Tibial nerve (tissue), 4 donors: ENCODE data around the gene HS6ST1. TPM values are rescaled to one million over a fixed set of nuclear protein-coding genes. Genes with fewer than 3 reads are reported as not detected.

Experiments used
- DNase-seq, 2 donors: peaks; one replicate each; pipeline ENCODE4 v3.0.0-alpha.2; 2019; ENCODE audit warnings: low spot score in 2 of 2
- H3K27ac ChIP-seq, 4 donors: fragments of 200-600 bp; sonication (generic) in 3 of 4; one replicate each; pipeline ENCODE4 v1.5.1; 2017 to 2019; ENCODE audit warnings: mild to moderate bottlenecking in 1 of 4
- H3K27me3 ChIP-seq, 2 donors: fragments of 200-600 bp; sonication (generic) in 1 of 2; one replicate each; pipeline versions ENCODE4 v1.5.1 to v1.6.0; 2017 to 2019
- H3K36me3 ChIP-seq, 3 donors: fragments of 200-600 bp; sonication (generic); one replicate each; pipeline ENCODE4 v1.5.1; 2018 to 2019
- H3K4me1 ChIP-seq, 4 donors: fragments of 200-600 bp; sonication (generic) in 3 of 4; one replicate each; pipeline ENCODE4 v1.5.1; 2017 to 2019
- H3K4me3 ChIP-seq, 4 donors: fragments of 200-600 bp; sonication (generic) in 3 of 4; one replicate each; pipeline ENCODE4 v1.5.1; 2017 to 2019; ENCODE audit warnings: mild to moderate bottlenecking in 1 of 4, moderate library complexity in 1 of 4
- H3K9me3 ChIP-seq, 4 donors: fragments of 200-600 bp; sonication (generic) in 3 of 4; one replicate each; pipeline ENCODE4 v1.5.1; 2017 to 2019
- CTCF ChIP-seq, 5 experiments: fragments of 200-600 bp in 3 of 5; fragments of 450-650 bp in 2 of 5; sonication (generic) in 3 of 5; IDR thresholded peaks; one replicate each; pipeline ENCODE4 v1.5.1; 2016 to 2019; ENCODE audit warnings: antibody characterized with exemption in 5 of 5, mild to moderate bottlenecking in 3 of 5, moderate library complexity in 2 of 5
- EP300 ChIP-seq, 2 donors: sonication (generic); formaldehyde crosslinking; IDR thresholded peaks; one replicate each; pipeline ENCODE4 v1.6.1; 2017; ENCODE audit warnings: antibody characterized with exemption in 2 of 2, mild to moderate bottlenecking in 1 of 2
- POLR2A ChIP-seq, 2 donors: fragments of 450-650 bp; IDR thresholded peaks; one replicate each; pipeline ENCODE4 v1.6.1; 2017; ENCODE audit warnings: antibody characterized with exemption in 2 of 2, mild to moderate bottlenecking in 2 of 2, moderate library complexity in 2 of 2
- WGBS, 2 donors: methylation state at CpG; one replicate each; pipeline ENCODE4 v1.1.5; 2018; 5-methylcytosine and 5-hydroxymethylcytosine counted together
- total RNA-seq, 4 donors: library from RNA; depleted of rRNA; stranded (reverse); fragments of >200 nt; gene quantifications; one replicate each; pipeline ENCODE4 v1.1.0, GENCODE V29; 2016

The HS6ST1 gene
- total RNA-seq, 4 donors from 2014 or later = 21.6 to 51.6 (median 39.3) TPM

- 95 to 97% methylated on average over 7 to 8 of the region's 8 CpGs for WGBS, 2 donors
- peaks cover 0 to 1% (median 0%) of the 10 kb centered on the region in 3 donors for H3K36me3 ChIP-seq
- DNase-seq = no peak
- H3K27ac ChIP-seq = peak overlapping the region in 1 of 4 donors; percentile 71
- no peaks in the 10 kb centered on the region for H3K27me3 ChIP-seq
- TF ChIP-seq POLR2A (IDR thresholded peaks at IDR 0.05) (no peak), EP300 (IDR thresholded peaks at IDR 0.05) (no peak), CTCF (IDR thresholded peaks at IDR 0.05) (no peak)
- peaks cover 0 to 38% (median 15%) of the 10 kb centered on the region in 4 donors for H3K4me1 ChIP-seq
- H3K4me3 ChIP-seq = no peak overlapping the region
- no peaks in the 10 kb centered on the region for H3K9me3 ChIP-seq
Observed at GRCh38 chr2:128293870-128294455, 24.7 kb downstream of the HS6ST1 start.

- Histone ChIP-seq H3K4me3 (no peak overlapping the region), H3K4me1 (peaks cover 0 to 35% (median 15%) of the 10 kb centered on the region in 4 donors), H3K36me3 (peaks cover 0 to 7% (median 0%) of the 10 kb centered on the region in 3 donors), H3K27me3 (no peaks in the 10 kb centered on the region), H3K9me3 (no peaks in the 10 kb centered on the region), H3K27ac (peak overlapping the region in 1 of 4 donors; percentile 71)
- TF ChIP-seq POLR2A (IDR thresholded peaks at IDR 0.05) = no peak
- no peak for TF ChIP-seq EP300 (IDR thresholded peaks at IDR 0.05)
- no peak for TF ChIP-seq CTCF (IDR thresholded peaks at IDR 0.05)
- 88 to 92% methylated on average over 8 of the region's 8 CpGs for WGBS, 2 donors
- no peak for DNase-seq
Observed at GRCh38 chr2:128293426-128293755, 25.3 kb downstream of the HS6ST1 start.

GRCh38 chr2:128292599-128293425, 25.9 kb downstream of the HS6ST1 start:
- H3K27ac ChIP-seq = peak overlapping the region in 2 of 4 donors; percentile 55 to 71
- no peaks in the 10 kb centered on the region for H3K27me3 ChIP-seq
- H3K36me3 ChIP-seq = peaks cover 0 to 13% (median 0%) of the 10 kb centered on the region in 3 donors
- TF ChIP-seq POLR2A (IDR thresholded peaks at IDR 0.05) (no peak), EP300 (IDR thresholded peaks at IDR 0.05) (no peak), CTCF (IDR thresholded peaks at IDR 0.05) (no peak)
- 60 to 74% methylated on average over 18 to 21 of the region's 21 CpGs for WGBS, 2 donors
- no peaks in the 10 kb centered on the region for H3K9me3 ChIP-seq
- H3K4me1 ChIP-seq = peaks cover 0 to 35% (median 15%) of the 10 kb centered on the region in 4 donors
- H3K4me3 ChIP-seq = no peak overlapping the region
- DNase-seq = no peak

- H3K27ac ChIP-seq = peak overlapping the region in 2 of 4 donors; percentile 55 to 71
- no peak overlapping the region for H3K4me3 ChIP-seq
- no peak for TF ChIP-seq EP300 (IDR thresholded peaks at IDR 0.05)
- no peak for TF ChIP-seq CTCF (IDR thresholded peaks at IDR 0.05)
- no peak for TF ChIP-seq POLR2A (IDR thresholded peaks at IDR 0.05)
- no peaks in the 10 kb centered on the region for H3K9me3 ChIP-seq
- peaks cover 0 to 41% (median 17%) of the 10 kb centered on the region in 4 donors for H3K4me1 ChIP-seq
- no peak for DNase-seq
- H3K36me3 ChIP-seq = peaks cover 0 to 13% (median 0%) of the 10 kb centered on the region in 3 donors
- WGBS, 2 donors = 77 to 82% methylated on average over 16 to 18 of the region's 19 CpGs
- H3K27me3 ChIP-seq = no peaks in the 10 kb centered on the region
Observed at GRCh38 chr2:128291844-128292598, 26.6 kb downstream of the HS6ST1 start.
